HG02571 (cell line): ENCODE data around the gene MMP25.
"Not testable (repeated sequence)": the region's sequence is repeated elsewhere in the genome, so short reads cannot be mapped to it uniquely, and the experiment has no call there.

Experiments
- ATAC-seq: cut with Tn5 transposase; IDR thresholded peaks from one replicate; pipeline ENCODE4 v1.9.1; 2021; ENCODE audit warnings: mild to moderate bottlenecking, moderate library complexity; ENCODE audit not compliant: unreplicated experiment

MMP25 gene

GRCh38 chr16:3029491-3030221 is 16.7 kb upstream of the MMP25 start:
- no peak for ATAC-seq

DNA sequence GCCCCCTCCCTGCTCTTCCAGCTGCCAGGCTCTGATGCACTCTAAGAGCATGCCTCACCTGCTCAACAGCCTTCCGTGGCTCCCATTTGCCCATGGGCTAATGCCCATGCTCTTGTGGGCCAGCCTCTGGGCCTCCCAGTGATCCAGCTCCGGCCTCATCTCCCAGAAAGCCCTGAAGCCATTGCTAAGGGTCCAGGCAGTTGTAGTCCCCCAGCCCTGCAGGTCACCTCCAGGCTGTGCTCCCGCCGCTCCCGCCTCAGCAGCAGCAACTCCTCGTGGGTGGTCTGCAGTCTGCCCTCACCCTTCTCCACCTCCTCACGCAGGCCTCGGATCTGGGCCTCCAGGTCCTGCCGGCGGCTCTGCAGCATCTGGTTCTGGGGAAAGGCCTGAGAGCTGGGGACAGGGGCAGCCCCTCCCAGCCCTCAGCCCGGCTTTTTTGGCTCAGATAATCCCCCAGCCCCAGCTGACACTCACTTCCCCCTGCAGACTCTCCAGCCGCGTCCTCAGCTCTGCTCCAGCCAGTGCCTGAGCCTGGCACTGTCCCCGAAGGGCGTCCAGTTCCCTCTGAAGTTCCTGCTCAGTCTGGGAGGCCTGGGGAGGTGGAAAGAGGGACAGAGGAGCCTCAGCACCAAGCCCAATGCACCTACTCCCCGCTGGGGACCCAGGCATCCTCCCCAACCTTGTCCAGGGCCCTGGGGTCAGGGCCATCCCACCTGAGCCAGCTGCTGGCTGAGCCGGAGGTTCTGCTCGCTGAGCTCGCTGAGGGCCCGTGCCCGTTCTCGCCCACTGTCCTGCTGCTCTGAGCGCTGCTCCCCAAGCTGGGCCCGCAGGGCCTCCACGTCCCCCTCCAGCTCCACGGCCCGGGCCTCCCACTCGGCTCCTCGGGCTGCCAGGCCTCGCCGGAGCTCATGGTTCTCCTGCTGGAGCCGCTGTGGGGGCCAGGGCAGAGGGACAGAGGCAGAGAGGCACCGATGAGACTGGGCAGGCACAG is 15.8 kb upstream of the MMP25 start:
- no peak for ATAC-seq

- ATAC-seq, result no peak
Measured at GRCh38 chr16:3032624-3033023, 13.7 kb upstream of the MMP25 start.

DNA sequence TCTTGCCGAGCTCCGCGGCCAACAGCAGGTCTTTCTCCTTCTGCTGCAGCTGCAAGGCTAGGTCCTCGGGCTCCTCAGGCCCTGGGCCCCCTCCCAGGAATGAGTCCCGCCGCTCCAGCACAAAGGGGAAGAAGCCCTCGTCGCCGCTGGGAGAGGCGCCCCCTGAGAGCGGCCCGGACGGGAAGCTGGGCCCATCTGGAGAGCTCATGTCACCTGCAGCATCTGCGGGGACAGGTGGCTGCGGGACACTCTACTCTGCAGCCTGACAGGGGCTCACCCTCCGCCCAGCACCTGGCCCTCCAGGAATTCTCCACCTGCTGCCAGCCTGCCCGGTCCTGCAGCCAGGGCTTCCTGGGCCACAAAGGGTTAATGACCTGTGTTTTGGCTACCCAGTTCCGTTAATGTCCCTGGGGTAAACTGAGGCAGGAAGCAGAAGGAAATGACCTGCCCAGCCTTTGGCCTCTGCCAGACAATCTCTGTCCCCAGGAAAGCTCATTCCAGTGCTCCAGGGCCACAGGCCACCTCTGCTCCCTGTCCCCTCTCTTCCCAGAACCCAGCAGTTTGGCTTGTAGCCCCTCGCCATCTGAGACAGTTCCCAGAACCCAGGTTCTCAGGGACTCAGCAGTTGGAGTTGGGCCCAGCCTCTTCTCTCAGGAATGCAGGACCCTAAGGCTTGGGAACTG is 10.9 kb upstream of the MMP25 start:
- ATAC-seq, result no peak

GRCh38 chr16:3035972-3036725 is 10.2 kb upstream of the MMP25 start:
- ATAC-seq, result no peak

DNA sequence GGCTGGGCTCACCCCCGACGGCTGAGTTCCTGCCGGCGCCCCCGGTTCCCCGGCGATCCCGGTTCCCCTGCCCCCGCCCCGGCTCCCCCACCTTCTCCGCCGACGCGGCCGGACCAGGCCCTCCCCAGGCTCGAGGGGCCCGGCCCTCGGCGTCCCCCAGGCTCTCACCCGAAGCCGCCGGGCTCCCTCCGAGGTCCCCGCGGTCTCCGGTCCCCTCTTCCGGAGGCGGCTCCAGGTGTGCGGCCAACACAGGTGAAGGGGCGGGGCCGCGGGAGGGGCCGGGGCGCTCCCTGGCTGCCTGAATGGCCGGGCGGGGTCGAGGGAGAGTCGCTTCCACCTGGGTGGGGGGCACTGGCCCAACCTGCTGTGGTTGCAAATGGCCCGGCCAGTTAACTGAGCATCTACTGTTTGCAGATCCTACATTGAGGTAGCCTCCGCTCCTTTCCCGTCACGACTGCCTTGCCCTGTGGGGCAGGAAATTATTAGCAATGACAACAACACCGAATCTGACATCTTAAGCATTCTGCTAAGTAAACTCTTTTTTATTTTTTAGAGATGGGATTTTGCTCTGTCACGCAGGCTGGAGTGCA is 9.5 kb upstream of the MMP25 start, which contains the start of gene BICDL2:
BICDL2 (minus strand) TSS at position 219 of the 590 bp plus-strand sequence. CDS start 1,448 bp downstream, outside the sequence.
- no peak for ATAC-seq

DNA sequence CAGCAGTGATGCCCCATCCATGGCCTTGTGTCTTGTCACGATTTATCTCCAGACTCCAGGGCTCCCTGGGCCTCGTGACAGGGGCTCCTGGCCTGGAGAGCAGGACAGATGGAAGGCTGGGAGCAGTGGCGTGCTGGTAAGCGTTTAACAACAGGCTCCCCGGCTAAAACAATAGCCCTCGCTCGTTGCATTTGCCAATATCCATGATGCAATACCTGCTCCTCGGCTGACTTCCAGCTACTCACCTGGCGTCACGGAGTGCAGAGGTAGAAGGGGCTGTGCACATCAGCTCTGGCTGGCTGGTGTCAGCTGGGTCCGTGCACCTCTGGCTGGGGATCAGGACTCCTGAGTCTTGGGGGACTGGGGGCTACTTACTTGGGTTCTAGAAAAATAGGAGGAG is 8.1 kb upstream of the MMP25 start:
- no peak for ATAC-seq

DNA sequence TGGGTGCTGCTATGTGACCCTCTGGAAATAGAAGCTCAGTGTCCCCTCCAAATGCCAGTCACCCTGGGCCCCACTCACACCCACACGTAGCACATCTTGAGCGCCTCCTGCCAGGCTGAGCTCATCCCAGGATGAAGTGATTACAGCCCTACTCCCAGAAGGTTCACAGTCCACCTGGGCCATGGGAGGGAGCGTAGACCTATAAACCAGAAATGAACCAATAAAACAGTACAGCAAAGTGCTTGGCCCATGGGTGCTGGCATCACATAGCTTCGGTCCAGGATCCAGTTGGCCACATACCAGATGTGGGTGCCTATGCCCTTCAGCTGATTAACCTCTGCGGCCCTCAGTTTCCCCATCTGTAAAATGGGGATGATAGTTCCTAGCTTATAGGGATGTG is 7.5 kb upstream of the MMP25 start:
- ATAC-seq, result no peak

- no peak for ATAC-seq
Measured at GRCh38 chr16:3042376-3042775, 4.0 kb upstream of the MMP25 start.

DNA sequence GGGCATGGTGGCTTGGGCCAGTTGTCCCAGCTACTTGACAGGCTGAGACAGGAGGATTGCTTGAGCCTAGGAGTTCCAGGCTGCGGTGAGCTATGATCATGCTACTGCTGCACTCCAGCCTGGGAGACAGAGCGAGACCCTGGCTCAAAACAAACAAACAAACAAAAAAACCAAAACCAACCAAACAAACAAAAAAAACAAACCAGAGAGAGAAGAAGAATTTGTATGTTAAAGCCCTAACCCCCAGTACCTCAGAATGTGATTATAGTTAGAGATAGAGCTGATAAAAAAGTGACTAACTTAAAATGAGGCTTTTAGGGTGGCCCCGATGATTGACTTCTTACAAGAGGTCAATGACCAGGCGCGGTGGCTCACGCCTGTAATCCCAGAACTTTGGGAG is 1.7 kb upstream of the MMP25 start:
- no peak for ATAC-seq

GRCh38 chr16:3046641-3047386 is 453 bp downstream of the MMP25 start:
- ATAC-seq, result no peak

DNA sequence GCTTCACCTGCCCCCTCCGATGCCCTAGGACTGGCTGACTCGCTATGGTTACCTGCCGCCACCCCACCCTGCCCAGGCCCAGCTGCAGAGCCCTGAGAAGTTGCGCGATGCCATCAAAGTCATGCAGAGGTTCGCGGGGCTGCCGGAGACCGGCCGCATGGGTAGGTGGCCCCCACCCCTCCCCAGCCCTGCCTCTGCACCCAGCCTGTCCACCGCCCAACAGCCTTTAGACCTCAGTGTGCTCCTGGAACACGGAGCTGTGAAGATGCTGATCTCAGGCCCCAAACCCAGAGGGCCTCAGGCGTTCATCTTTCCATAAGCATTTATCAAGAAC is 993 bp downstream of the MMP25 start:
- ATAC-seq, result no peak

DNA sequence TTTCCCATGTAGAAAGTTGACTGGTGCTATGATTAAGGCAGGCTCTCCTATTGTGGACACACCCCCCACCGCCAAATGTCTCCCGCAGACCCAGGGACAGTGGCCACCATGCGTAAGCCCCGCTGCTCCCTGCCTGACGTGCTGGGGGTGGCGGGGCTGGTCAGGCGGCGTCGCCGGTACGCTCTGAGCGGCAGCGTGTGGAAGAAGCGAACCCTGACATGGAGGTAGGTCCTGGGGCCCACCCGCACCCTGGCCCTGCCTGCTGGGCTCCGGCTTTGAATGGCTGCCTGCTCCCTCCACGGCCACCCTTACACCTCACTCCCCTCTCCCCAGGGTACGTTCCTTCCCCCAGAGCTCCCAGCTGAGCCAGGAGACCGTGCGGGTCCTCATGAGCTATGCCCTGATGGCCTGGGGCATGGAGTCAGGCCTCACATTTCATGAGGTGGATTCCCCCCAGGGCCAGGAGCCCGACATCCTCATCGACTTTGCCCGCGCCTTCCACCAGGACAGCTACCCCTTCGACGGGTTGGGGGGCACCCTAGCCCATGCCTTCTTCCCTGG is 3.6 kb downstream of the MMP25 start:
- no peak for ATAC-seq

- ATAC-seq, result no peak
Measured at GRCh38 chr16:3050487-3050886, 4.1 kb downstream of the MMP25 start.

GRCh38 chr16:3051009-3051408 is 4.6 kb downstream of the MMP25 start:
- no peak for ATAC-seq

DNA sequence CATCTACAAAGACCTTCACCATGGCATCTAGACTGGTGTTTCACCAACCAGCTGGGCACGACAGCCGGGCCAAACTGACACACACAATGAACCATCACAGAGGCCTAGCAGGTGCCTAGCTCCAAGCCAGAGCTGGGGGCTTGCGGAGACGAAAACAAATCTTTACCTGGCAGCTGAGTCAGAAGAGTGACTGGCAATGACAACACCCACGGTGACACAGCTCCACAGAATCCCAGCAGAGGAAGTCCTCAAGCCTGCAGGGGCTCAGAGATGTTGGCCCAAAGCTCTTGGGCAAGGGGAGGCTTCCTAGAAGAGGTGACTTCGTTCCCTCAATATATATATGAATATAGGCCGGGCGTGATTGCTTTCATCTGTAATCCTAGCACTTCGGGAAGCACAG is 5.1 kb downstream of the MMP25 start:
- no peak for ATAC-seq

DNA sequence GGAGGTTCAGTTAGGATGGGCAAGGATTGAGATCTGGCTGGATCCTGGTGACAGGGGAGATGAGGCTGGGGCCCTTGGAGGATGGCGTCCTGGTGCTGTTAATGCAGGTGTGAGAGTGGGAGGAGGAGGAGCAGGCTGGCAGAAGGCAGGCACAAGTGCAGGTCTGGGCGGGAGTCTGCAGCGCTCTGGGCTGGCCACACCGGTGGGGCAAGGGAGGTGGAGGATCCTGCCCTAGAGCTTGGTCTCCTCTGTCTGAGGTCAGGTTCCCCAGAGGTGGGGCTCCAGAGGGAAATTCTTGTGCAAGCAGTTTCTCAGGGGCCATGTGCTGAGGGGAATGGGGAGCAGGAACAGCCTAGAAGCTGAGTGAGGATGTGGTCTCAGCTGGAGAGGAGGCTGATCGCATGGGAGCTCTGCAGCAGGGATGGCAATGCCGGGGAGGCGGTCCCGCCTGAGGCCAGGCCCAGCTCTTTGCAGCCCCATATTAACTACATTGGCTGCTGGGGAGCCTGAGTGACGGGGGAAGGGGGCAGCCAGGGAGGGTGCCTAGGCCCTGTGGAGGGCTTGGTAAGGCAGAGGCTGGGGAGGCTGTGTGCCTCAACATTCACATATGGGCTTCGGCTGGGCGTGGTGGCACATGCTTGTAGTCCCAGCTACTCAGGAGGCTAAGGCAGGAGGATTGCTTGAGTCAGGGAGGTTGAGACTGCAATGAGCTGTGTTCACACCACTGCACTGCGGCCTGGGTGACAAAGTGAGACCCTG is 6.4 kb downstream of the MMP25 start:
- not testable (repeated sequence) for ATAC-seq

DNA sequence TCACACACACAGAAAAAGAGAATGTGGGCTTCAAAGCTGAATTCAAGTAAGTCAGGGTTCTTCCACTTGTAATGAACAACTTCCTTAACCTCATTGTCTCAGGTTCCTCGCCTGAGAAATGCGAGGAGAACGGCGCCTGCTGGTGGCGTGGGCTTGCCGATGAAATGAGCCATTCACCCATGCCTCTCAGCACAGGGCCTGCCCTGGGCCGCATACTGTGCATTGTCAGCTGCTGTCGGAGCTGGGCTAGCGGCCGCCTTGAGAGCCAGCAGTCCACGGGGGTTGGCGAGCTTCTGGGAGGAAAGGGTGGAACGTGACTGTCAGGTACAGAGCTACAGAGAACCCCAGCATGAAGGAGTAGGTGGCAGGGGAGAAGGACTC is 7.0 kb downstream of the MMP25 start:
- not testable (repeated sequence) for ATAC-seq
